Ureter (tissue), 1 donor: ENCODE measurements around the gene SFXN1. TPM values are rescaled to one million over a fixed set of nuclear protein-coding genes. Genes with fewer than 3 reads are reported as not detected.
A peak's percentile ranks its signal among the peaks of the same experiment; 100 is the strongest.
"Not testable (repeated sequence)": the region's sequence is repeated elsewhere in the genome, so short reads cannot be mapped to it uniquely, and the experiment has no call there.

Experiments used
- DNase-seq: peaks from one replicate; pipeline ENCODE4 v3.0.0-alpha.2; 2020; ENCODE audit warnings: low spot score
- total RNA-seq: library from RNA; stranded (reverse); gene quantifications from one replicate; pipeline ENCODE4 v1.2.4, GENCODE V29; 2023
- donor health status: DM: yes; HTN: yes; CAD: no.

The SFXN1 gene
- total RNA-seq, 1 donor from 2014 or later, result 36.4 TPM

- DNase-seq, result no peak
These were observed 16.2 kb downstream of the SFXN1 start for GRCh38 chr5:175494264-175495183.

DNA sequence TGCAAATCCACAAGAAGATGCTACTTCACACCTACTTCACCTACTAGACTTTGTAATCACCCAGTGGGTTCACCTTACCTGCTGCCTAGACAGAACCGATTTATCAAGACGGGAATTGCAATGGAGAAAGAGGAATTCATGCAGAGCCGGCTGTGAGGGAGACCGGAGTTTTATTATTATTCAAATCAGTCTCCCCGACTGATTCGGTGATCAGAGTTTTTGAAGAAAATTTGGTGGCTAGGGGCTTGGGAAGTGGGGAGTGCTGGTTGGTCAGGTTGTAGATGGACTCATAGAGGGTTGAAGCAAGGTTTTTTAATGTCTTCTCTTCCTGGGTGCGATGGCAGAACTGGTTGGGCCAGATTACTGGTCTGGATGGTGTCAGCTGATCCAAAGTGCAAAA lies 23.4 kb downstream of the SFXN1 start:
- no peak for DNase-seq

- DNase-seq, result not testable (repeated sequence)
These were observed 29.3 kb downstream of the SFXN1 start for GRCh38 chr5:175507671-175508070.

DNA sequence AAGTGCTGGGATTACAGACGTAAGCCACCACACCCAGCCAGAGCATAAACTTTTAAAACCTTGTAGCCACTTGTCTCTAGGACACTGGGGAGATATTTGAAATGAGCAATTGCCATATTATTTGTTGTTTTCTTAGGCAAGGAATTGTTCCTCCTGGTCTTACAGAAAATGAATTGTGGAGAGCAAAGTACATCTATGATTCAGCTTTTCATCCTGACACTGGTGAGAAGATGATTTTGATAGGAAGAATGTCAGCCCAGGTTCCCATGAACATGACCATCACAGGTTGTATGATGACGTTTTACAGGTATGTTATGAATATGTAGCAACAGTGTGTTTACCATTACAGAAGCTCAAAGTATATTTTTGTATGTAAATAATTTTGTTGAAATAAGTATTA lies 30.5 kb downstream of the SFXN1 start:
- DNase-seq, result no peak

- DNase-seq, result no peak
These were observed 34.9 kb downstream of the SFXN1 start for GRCh38 chr5:175513297-175513696.

DNA sequence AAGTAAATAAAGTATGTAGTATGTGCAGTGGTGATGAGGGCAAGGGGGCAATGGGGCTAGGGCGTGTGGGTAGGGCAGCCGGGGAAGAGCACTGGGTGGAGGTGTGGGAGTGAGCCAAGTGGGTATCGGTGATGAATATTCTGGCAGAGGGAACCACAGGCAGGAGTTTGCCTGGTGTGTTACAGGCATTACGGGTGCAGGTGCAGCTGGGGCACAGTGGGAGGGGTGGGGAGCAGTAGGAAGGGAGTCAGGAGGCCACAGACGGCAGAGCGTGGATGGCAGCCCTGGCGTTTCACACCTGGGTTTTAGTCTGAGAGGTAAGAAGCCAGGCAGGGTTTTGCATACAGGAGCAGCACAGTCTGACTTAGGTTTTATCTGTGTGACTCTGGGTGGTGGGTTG lies 35.4 kb downstream of the SFXN1 start:
- DNase-seq, result no peak

GRCh38 chr5:175516933-175517823 lies 38.8 kb downstream of the SFXN1 start:
- no peak for DNase-seq

- DNase-seq, result no peak
These were observed 39.6 kb downstream of the SFXN1 start for GRCh38 chr5:175517824-175518450.

- no peak for DNase-seq
These were observed 40.6 kb downstream of the SFXN1 start for GRCh38 chr5:175519006-175519405.

DNA sequence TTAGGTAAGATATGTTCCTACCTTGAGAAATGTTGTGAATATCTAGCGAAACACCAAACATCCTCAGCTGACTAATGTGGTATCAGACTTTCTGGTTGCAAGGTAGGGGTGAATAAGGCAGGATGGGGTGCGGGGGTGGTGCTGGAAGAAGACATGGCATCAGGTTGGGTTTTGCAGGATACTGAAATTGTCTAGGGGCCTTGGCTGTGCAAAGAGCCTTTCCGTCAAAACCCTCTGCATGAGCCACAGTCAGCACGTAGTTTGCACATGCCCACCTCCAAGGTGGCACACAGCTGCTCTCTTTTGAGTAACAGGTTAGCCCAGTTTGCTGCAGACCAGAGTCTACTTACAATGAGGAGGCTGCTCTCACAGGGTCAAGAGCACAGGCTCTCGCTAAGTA lies 42.0 kb downstream of the SFXN1 start:
- DNase-seq, result no peak

- DNase-seq, result no peak
These were observed 42.5 kb downstream of the SFXN1 start for GRCh38 chr5:175520873-175521272.

GRCh38 chr5:175521313-175521833 lies 43.0 kb downstream of the SFXN1 start:
- DNase-seq, result no peak

GRCh38 chr5:175523292-175523691 lies 44.9 kb downstream of the SFXN1 start:
- no peak for DNase-seq

DNA sequence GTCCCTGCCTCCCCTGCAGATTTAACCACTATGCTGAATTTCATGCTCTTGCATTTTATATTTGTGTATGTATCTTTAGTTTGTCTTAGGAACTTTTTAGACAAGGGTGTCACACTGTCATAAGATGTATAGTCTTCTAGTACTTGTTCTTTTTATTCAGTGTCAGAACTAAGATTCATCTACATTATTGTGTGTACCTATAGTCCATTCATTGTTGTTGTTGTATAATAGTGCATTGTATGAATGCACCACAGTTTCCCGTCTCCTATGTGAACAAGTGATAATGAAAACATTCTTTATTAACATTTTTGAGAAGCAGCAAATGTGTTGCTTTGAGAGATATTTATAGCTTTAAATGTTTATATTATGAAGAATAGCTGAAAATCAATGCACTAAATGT lies 45.9 kb downstream of the SFXN1 start:
- no peak for DNase-seq

DNA sequence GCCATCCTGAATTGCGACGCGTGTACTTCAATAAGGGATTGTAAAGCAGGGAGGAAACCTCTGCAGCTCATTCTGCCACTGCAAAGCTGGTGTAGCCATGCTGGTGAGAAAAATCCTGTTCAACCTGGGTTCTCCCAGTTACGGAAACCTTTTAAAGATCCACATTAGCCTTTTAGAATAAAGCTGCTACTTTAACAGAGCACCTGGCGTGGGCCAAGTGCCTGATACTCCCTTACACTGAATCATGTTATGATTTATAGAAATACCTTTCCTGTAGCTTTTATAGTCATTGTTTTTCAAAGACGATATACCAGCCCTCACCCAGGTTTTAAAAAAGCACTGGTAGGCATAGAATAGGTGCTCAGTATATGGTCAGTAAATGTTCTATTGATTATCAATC lies 48.3 kb downstream of the SFXN1 start:
- DNase-seq, result no peak

GRCh38 chr5:175531361-175531760 lies 53.0 kb downstream of the SFXN1 start:
- no peak for DNase-seq

- DNase-seq, result peak; percentile 86
These were observed 55.9 kb downstream of the SFXN1 start for GRCh38 chr5:175534070-175534932.

GRCh38 chr5:175535331-175535730 lies 57.0 kb downstream of the SFXN1 start:
- DNase-seq, result not testable (repeated sequence)

DNA sequence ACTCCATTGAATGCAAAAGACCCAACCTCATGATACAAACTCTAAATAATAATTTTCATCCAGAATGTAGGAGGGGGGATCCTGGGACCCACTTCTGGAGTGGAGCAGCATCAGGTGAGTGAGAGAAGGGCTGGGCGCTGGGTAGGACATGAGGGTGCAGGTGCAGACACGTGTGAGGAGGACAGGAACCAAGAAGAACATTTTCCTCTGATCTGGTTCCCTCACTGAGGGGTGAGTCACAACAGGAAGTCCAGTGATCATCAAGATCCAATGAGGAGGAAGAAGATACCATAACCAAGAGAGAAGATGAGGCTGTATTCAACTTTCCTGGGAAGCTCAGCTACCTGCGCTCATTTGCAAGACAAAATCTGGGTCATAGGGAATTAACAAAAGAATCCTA lies 57.4 kb downstream of the SFXN1 start:
- DNase-seq, result no peak

- DNase-seq, result no peak
These were observed 60.2 kb downstream of the SFXN1 start for GRCh38 chr5:175538576-175538975.

- DNase-seq, result no peak
These were observed 61.6 kb downstream of the SFXN1 start for GRCh38 chr5:175539936-175540335.
